DMS 273 (cell line): ENCODE results near the gene OTOS.

Experiments used
- DNase-seq: peaks from one replicate; lab custom pipeline; 2025; ENCODE audit not compliant: unreplicated experiment; lab: John Stamatoyannopoulos, UW

The OTOS gene

DNA sequence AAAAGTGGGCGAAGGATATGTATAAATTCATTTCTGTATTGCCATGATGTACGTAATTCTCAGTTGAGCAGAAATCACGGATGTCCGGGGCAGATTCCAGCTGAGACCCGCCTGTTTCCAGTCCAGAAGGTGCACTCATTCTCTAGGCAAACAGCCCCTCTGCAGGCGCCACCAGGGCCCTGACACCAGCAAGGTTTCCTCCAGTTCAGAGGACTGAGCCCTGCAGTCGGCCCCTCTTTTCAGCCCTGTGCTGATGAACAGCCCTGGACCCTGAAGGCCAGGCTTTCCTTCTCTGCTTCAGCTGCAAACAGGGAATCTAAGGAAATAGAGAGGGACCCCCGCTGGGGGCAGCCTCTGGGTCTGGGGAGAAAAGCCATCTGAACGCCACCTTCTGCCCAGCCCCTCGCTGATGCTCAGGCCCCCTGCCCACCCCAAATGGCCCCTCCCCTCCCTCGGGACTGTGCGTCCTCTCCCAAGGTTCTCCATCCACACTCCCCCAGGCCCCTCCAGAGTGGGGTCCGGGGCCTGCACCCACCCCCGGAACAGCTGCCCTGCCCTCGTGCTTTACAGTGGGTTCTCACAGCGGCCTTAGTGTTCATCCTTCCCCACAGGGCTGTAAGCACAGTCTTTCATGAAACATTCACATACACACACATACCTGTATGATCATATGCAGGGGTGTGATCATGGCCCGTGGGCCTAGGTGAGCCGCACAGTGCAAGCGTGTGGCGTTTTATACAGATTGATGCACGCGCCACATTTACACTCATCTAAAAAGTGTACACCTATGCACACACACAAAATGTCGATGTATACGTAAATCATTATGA is 16.4 kb downstream of the OTOS start:
- no peak for DNase-seq

GRCh38 chr2:240121675-240122074 is 18.8 kb downstream of the OTOS start:
- no peak for DNase-seq

DNA sequence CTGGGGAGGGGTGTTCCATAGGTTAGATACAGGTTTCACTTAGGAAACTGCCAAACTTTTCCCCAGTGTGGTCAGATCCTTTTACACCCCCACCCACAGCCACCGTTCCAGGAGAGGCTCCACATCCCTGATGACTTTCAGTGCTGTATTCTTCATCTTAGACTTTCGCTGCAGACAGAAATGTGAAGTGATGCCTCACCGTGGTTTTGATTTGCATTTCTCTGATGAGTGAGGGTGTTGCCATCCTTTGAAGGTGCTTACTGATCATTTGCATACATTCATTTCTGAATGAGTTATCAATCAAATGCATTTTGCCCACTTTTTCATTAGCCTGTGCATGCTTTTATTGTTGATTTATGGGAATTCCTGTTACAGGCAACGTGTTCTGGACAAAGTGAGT is 19.3 kb downstream of the OTOS start:
- no peak for DNase-seq

GRCh38 chr2:240114233-240114632 is 26.2 kb downstream of the OTOS start:
- no peak for DNase-seq

DNA sequence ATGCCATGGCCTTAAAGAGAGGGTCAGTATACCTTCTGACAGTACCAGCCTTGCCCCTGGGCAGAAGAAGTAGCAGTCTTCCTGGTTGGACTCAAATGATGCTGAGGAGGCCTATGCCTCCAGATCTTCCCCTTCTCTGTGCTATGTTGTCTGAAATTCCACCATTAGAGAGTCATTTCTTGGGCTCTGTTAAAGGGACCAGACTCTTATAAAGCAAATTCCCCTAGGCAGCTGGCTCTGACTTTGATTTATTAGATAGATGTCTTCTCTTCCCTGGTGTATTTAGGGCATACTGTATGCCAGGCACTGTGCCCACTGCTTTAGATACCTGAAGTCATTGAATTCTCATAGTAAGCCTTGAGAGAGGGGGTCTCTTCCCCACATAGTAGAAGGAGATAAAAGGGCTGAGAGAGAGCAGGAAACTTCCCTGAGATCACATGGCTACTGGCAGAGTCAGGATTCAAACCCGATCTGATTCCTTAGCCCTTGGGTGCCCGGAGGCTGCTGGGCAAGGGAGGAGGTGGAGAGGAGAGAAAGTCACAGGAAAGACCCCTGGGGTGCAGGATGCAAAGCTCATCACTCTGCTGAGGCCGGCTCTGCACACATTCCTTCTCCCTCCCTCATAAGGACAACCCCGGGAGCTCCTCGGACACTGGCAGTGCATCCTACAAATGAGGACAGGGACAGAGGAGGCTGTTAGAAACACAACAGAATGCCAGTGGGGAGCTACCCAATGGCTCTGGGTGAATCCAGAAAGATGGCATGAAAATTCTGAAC is 27.4 kb downstream of the OTOS start:
- no peak for DNase-seq

DNA sequence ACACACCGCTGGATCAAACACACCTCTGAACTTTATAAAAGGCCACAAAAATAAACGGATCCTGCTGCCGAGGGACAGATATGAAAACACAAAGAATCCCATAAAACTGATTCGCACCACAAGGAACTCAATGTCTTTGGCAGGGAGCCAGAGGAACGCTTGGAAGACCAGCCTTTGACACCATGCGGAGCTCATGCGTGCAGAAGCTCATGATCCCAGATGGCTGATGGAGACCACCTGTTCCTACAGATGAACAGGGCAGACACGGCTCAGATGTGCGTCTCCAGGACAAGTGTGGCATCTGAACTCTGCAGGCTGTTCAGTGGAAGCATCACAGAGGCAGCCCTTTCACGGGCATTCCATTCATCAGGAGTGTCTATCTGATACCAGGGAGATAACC is 29.2 kb downstream of the OTOS start:
- peak; percentile 92 for DNase-seq

- DNase-seq: no peak
These were observed 31.1 kb downstream of the OTOS start for GRCh38 chr2:240109386-240109785.

GRCh38 chr2:240107477-240107796 is 33.0 kb downstream of the OTOS start:
- no peak for DNase-seq

DNA sequence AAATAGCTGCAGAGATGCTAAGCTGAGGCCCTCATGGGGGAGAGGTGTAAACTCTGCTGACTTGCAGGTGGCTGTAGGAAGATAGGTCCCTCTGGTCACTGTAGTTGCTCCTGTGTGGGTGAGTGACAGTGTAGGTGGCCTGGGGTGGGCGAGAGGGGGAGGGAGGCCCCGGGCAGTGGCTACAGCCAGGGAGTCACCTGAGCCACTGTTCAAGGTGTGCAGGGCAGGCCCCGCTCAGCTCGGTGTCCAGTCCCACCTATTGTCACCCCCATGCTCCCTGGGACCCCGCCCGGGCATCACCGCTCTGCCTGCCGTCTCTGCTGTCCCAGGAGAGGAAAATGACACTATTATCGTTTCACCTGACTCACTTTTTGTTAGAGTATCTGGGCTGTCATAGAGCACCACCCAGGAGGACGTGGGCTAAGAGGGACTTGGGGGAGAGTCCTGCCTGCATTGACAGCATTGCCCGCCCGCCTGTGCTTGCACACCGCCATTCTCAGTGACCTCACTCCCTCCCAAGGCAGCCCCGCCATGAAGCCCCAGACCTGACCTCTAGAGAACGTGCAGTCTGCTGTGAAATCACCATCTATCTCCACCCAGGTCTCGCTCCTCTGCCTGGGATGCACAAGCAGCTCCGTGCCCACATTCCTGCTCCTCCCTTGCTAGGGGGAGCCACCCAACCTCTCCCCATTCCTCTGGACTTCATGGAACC is 33.5 kb downstream of the OTOS start:
- no peak for DNase-seq

DNA sequence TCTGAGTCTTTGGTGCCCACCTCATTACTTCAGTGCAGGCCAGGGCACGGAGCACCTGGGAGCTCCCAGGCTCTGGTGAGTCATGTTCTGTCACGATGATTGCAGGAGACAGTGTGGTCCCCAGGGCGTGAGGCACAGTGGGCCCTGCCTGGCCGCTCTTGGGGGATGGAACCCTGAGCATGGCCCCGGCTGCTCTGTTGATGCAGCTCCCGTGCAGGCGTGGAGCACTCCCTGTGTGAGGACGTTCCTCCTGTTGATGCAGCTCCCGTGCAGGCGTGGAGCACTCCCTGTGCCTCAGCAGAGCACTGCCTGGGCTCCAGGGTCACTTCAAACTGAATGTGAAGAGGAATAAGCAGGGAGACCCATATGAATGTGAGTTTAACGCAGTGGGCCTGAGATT is 34.5 kb downstream of the OTOS start:
- no peak for DNase-seq

GRCh38 chr2:240103136-240103535 is 37.3 kb downstream of the OTOS start:
- DNase-seq: no peak

- no peak for DNase-seq
These were observed 42.1 kb downstream of the OTOS start for GRCh38 chr2:240098349-240098748.

DNA sequence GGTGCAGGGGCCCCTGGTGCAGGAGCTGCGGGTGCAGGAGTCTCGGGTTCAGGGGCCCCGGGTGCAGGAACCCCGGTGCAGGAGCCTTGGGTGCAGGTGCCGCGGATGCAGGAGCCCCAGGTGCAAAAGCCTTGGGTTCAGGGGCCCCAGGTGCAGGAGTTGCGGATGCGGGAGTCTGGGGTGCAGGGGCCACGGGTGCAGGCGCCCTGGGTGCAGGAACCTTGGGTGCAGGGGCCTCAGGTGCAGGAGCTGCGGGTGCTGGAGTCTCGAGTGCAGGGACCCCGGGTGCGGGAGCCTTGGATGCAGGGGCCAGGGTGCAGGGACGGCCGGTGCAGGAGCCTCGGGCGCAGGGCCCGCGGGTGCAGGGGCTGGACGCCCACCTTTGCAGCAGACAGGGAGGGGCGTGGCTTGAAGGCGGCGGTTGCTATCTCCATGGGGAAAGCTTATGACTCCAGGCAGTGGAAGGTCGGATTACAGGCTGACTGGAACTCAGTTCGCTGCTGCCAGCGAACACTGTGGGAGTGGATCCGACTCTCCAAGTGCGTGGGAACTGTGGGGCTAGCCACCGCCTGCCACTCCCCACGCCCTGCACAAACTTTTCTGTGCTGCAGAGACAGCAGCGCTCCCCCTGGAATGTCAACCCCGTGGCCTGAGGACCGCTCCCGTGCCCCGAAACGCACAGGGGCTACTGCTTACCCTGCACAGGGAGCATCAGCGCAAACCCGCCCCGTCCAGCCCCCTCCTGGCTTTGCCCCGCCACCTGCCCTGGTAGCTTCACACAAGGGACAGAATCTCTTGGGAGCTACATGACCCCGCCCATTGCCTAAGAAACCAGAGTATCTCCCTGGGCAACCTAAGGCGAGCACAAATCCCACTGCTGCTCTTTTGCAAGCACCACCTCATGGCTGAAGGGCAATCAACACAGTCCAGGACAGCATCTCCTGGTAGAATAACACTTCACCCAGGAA is 44.6 kb downstream of the OTOS start:
- peak; percentile 11 for DNase-seq

DNA sequence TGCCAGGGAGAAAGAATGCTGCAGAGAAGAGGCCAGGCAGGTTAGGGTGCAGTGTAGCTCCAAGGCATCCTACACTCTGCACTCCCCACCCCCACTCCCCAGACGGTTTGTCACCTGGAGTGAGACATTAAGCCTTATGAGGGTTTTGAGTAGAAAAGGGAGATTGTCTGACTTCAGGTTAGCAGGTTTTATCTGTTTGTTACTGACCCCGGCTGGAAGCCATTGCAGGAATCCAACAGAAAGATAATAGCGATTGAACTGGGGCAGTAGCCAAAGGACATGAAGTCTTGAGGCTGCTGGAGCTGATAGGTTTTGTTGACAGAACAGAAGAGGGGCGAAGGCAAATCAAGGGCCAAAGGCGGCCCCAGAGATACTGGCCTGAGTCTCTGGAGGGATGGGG is 51.2 kb downstream of the OTOS start:
- no peak for DNase-seq
